ENCODE measurements around the gene EIF2S3.

The EIF2S3 gene

DNA sequence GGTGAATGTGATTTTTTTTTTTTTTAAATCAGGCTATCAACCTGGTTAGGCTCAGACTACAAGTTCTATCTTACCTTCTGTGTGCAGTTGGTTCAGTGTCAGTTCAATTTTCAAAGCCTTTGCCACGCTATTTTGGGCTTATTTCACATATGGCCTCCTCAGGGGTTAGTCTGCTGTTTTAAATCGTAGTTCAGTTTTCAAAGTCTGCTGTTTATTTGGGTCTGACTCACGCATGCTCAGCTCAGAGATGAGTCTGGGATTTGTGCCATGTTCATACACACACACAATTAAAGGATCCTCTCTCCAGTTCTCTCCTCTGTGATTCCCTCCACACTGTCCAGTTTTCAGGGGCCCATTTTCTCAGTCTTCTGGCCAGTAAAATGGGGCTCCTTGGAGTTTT, 62.5 kb downstream of the EIF2S3 start:
- Histone ChIP-seq H3K56ac (ENCODE audit: low read length) (no peak overlapping the region), H3K4me2 (ENCODE audit: low read length) (no peak overlapping the region), H2BK5ac (ENCODE audit: low read length) (no peak overlapping the region), H3K9ac (ENCODE audit: low read length) (no peak overlapping the region), H4K8ac (ENCODE audit: low read depth, low read length) (no peak overlapping the region), H3K4me3 (ENCODE audit: low read length) (no peak overlapping the region), H3K27me3 (ENCODE audit: insufficient read depth, low read length, poor library complexity) (no peaks in the 10 kb centered on the region), H3K79me2 (ENCODE audit: control insufficient read depth, insufficient read depth, low read length) (no peaks in the 10 kb centered on the region), H3K79me1 (ENCODE audit: low read length) (no peaks in the 10 kb centered on the region), H3K23ac (ENCODE audit: low read length) (no peak overlapping the region), H4K5ac (ENCODE audit: low read length) (no peak overlapping the region), H2BK15ac (replicated peaks; ENCODE audit: low read depth) (no peak overlapping the region), H3K36me3 (ENCODE audit: control insufficient read depth, insufficient read depth, low read length) (no peaks in the 10 kb centered on the region), H2BK120ac (ENCODE audit: low read depth, low read length) (no peak overlapping the region), H3K18ac (ENCODE audit: low read length) (no peak overlapping the region), H3K27ac (ENCODE audit: low read depth, low read length) (no peak overlapping the region), H3K4ac (ENCODE audit: low read depth, low read length) (peak overlapping the region; percentile 12), H3K4me1 (ENCODE audit: control insufficient read depth, low read depth, low read length) (no peaks in the 10 kb centered on the region), H2AK5ac (ENCODE audit: low read length) (no peak overlapping the region)
- DNase-seq: no peak
- WGBS (ENCODE audit: extremely low coverage, insufficient coverage, low lambda C conversion rate): no CpG with 5 or more reads among the region's 3 CpGs

DNA sequence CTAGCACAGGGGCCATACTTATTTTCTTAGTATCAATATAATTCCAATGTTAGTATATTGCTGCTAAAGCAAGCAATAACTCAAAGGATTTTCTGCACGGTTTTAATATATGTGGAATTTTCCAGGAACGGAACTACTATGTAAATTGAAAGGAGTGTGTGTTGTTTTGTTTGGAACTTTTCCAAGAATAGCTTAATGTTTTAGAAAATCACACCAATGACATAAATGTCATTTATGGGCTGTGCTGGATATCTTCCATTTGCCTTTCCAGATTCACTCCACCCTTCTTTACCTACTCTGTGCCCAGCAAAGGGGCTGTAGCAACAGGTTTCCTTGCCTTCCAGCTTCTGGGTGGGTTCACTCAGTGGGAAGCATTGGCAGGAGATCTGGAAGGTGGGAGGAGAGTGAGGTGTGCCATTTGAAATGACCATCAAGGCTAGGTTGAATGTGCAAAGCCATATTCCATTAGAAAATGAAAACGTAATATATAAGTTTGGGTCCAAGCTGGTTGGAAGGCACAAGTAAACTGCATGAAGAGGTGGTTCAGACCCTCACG, 69.6 kb downstream of the EIF2S3 start:
- no peaks in the 10 kb centered on the region for H3K36me3 ChIP-seq (ENCODE audit: control insufficient read depth, insufficient read depth, low read length)
- H2AK5ac ChIP-seq (ENCODE audit: low read length): no peak overlapping the region
- no peak overlapping the region for H4K8ac ChIP-seq (ENCODE audit: low read depth, low read length)
- H3K4me3 ChIP-seq (ENCODE audit: low read length): no peak overlapping the region
- no peaks in the 10 kb centered on the region for H3K79me1 ChIP-seq (ENCODE audit: low read length)
- no peak for DNase-seq
- no peak overlapping the region for H3K18ac ChIP-seq (ENCODE audit: low read length)
- H3K9ac ChIP-seq (ENCODE audit: low read length): no peak overlapping the region
- no peaks in the 10 kb centered on the region for H3K79me2 ChIP-seq (ENCODE audit: control insufficient read depth, insufficient read depth, low read length)
- no peaks in the 10 kb centered on the region for H3K27me3 ChIP-seq (ENCODE audit: insufficient read depth, low read length, poor library complexity)
- no peak overlapping the region for H2BK120ac ChIP-seq (ENCODE audit: low read depth, low read length)
- H2BK5ac ChIP-seq (ENCODE audit: low read length): no peak overlapping the region
- no peak overlapping the region for H3K4me2 ChIP-seq (ENCODE audit: low read length)
- H3K27ac ChIP-seq (ENCODE audit: low read depth, low read length): no peak overlapping the region
- H3K56ac ChIP-seq (ENCODE audit: low read length): no peak overlapping the region
- H3K4me1 ChIP-seq (ENCODE audit: control insufficient read depth, low read depth, low read length): no peaks in the 10 kb centered on the region
- no peak overlapping the region for H3K23ac ChIP-seq (ENCODE audit: low read length)
- no peak overlapping the region for H3K4ac ChIP-seq (ENCODE audit: low read depth, low read length)
- H4K5ac ChIP-seq (ENCODE audit: low read length): no peak overlapping the region
- WGBS (ENCODE audit: extremely low coverage, insufficient coverage, low lambda C conversion rate): no CpG with 5 or more reads among the region's 4 CpGs
- no peak overlapping the region for H2BK15ac ChIP-seq (replicated peaks; ENCODE audit: low read depth)

GRCh38 chrX:24125028-24125612, 70.4 kb downstream of the EIF2S3 start:
- Histone ChIP-seq H3K4ac (ENCODE audit: low read depth, low read length) (no peak overlapping the region), H3K23ac (ENCODE audit: low read length) (no peak overlapping the region), H2BK15ac (replicated peaks; ENCODE audit: low read depth) (no peak overlapping the region), H3K79me1 (ENCODE audit: low read length) (no peaks in the 10 kb centered on the region), H4K8ac (ENCODE audit: low read depth, low read length) (no peak overlapping the region), H3K4me1 (ENCODE audit: control insufficient read depth, low read depth, low read length) (no peaks in the 10 kb centered on the region), H4K5ac (ENCODE audit: low read length) (no peak overlapping the region), H2BK120ac (ENCODE audit: low read depth, low read length) (no peak overlapping the region), H3K36me3 (ENCODE audit: control insufficient read depth, insufficient read depth, low read length) (no peaks in the 10 kb centered on the region), H3K27ac (ENCODE audit: low read depth, low read length) (no peak overlapping the region), H3K56ac (ENCODE audit: low read length) (no peak overlapping the region), H3K9ac (ENCODE audit: low read length) (no peak overlapping the region), H3K27me3 (ENCODE audit: insufficient read depth, low read length, poor library complexity) (no peaks in the 10 kb centered on the region), H2BK5ac (ENCODE audit: low read length) (no peak overlapping the region), H3K79me2 (ENCODE audit: control insufficient read depth, insufficient read depth, low read length) (no peaks in the 10 kb centered on the region), H2AK5ac (ENCODE audit: low read length) (no peak overlapping the region), H3K4me2 (ENCODE audit: low read length) (no peak overlapping the region), H3K18ac (ENCODE audit: low read length) (no peak overlapping the region), H3K4me3 (ENCODE audit: low read length) (no peak overlapping the region)
- WGBS (ENCODE audit: extremely low coverage, insufficient coverage, low lambda C conversion rate): no CpG with 5 or more reads among the region's 8 CpGs
- no peak for DNase-seq

Data from mesendoderm (in vitro differentiated cells).